OCI-LY7 (cell line): ENCODE results near the gene PRKN. TPM values are rescaled to one million over a fixed set of nuclear protein-coding genes. Genes with fewer than 3 reads are reported as not detected.

Source experiments
- BruUV-seq: library from RNA; stranded (reverse); fragments of 400-500 nt; replicated peaks from 2 replicates; lab custom pipeline; 2021; lab: Mats Ljungman, UMichigan
- CTCF ChIA-PET: fragments of 300-600 bp; sonication (Branson Sonifier 250); formaldehyde crosslinking; loops from one replicate; lab custom pipeline; 2022; ENCODE audit warnings: antibody characterized with exemption; ENCODE audit not compliant: unreplicated experiment; lab: Charles Lee
- POLR2A ChIA-PET: fragments of 300-600 bp; sonication (Branson Sonifier 250); formaldehyde crosslinking; loops from one replicate; lab custom pipeline; 2022; ENCODE audit warnings: antibody characterized with exemption; lab: Charles Lee
- DNase-seq: peaks from one replicate; pipeline ENCODE4 v3.0.0-alpha.2; 2015; ENCODE audit warnings: low spot score
- H2AFZ ChIP-seq: fragments of 200-600 bp; sonication (generic), shearing (Covaris generic); 2 replicates; pipeline ENCODE4 v1.6.1; 2014; ENCODE audit warnings: mild to moderate bottlenecking, antibody characterized with exemption, low read length, moderate library complexity
- H3K27ac ChIP-seq: fragments of 200-600 bp; sonication (generic); 2 replicates; pipeline ENCODE4 v1.5.1; 2014; ENCODE audit warnings: mixed run types, low read depth, mild to moderate bottlenecking, moderate library complexity, low read length, inconsistent platforms; ENCODE audit not compliant: poor library complexity, severe bottlenecking
- H3K36me3 ChIP-seq: fragments of 200-600 bp; sonication (generic); 2 replicates; pipeline ENCODE4 v1.6.1; 2014; ENCODE audit warnings: mild to moderate bottlenecking, antibody characterized with exemption, low read length, moderate library complexity, mixed read lengths; ENCODE audit not compliant: insufficient read depth
- H3K4me1 ChIP-seq: fragments of 200-600 bp; sonication (generic); 2 replicates; pipeline ENCODE4 v1.5.1; 2014; ENCODE audit warnings: mild to moderate bottlenecking, low read length; ENCODE audit not compliant: insufficient read depth, poor library complexity, severe bottlenecking
- H3K4me2 ChIP-seq: fragments of 200-600 bp; sonication (generic); 2 replicates; pipeline ENCODE4 v1.6.1; 2014; ENCODE audit warnings: mild to moderate bottlenecking, low read length
- H3K4me3 ChIP-seq: fragments of 200-600 bp; sonication (generic); 2 replicates; pipeline ENCODE4 v1.5.1; 2014; ENCODE audit warnings: mild to moderate bottlenecking, low read depth, low read length; ENCODE audit not compliant: poor library complexity, severe bottlenecking
- H3K79me2 ChIP-seq: fragments of 200-600 bp; sonication (generic); 2 replicates; pipeline ENCODE4 v1.6.1; 2016; ENCODE audit warnings: low read depth, mild to moderate bottlenecking, low read length, moderate library complexity, mixed read lengths; ENCODE audit not compliant: insufficient read depth
- H3K9me2 ChIP-seq: fragments of 200-600 bp; sonication (generic); 2 replicates; pipeline ENCODE4 v1.6.1; 2016; ENCODE audit warnings: mild to moderate bottlenecking, low read length, mixed read lengths; ENCODE audit not compliant: insufficient read depth
- H3K9me3 ChIP-seq: fragments of 200-600 bp; sonication (generic); 2 replicates; pipeline ENCODE4 v1.6.1; 2014; ENCODE audit warnings: mild to moderate bottlenecking, mixed run types, low read length, mixed read lengths
- H4K20me1 ChIP-seq: fragments of 200-600 bp; sonication (generic); 2 replicates; pipeline ENCODE4 v1.6.1; 2014; ENCODE audit warnings: mild to moderate bottlenecking, antibody characterized with exemption, low read length, moderate library complexity, mixed read lengths; ENCODE audit not compliant: insufficient read depth
- CTCF ChIP-seq: fragments of 200-600 bp; sonication (generic); conservative IDR thresholded peaks from 2 replicates; pipeline ENCODE4 v1.5.1; 2014; ENCODE audit warnings: mild to moderate bottlenecking, antibody characterized with exemption, low read length, moderate library complexity, mixed read lengths
- EZH2phosphoT487 ChIP-seq: fragments of 200-600 bp; sonication (generic); IDR thresholded peaks from 2 replicates; pipeline ENCODE4 v1.6.1; 2018; ENCODE audit warnings: low read depth, borderline replicate concordance, mild to moderate bottlenecking, mixed run types, antibody characterized with exemption, low read length, moderate library complexity, mixed read lengths
- intact Hi-C: fragments of 100-400 bp; cut with micrococcal nuclease; formaldehyde crosslinking; loops from one replicate; pipeline ENCODE4 v1.10.0; 2022; ENCODE audit not compliant: unreplicated experiment
- total RNA-seq, 2 experiments: library from RNA; depleted of rRNA in 1 of 2; stranded (reverse); fragments of >200 nt in 1 of 2; shearing (Covaris generic) in 1 of 2; gene quantifications; 2 replicates each; pipeline ENCODE4 v1.2.3, GENCODE V29; 2014 to 2022

PRKN gene
- total RNA-seq, 2 experiments from 2014 or later, result 1.3 to 2.0 TPM

GRCh38 chr6:162056745-162057144 is 670.8 kb downstream of the PRKN start:
- Histone ChIP-seq H2AFZ (no peak overlapping the region), H3K9me3 (no peaks in the 10 kb centered on the region), H3K36me3 (no peaks in the 10 kb centered on the region), H3K79me2 (no peaks in the 10 kb centered on the region), H3K9me2 (no peaks in the 10 kb centered on the region), H3K4me1 (no peaks in the 10 kb centered on the region), H3K4me3 (no peak overlapping the region), H3K27ac (no peak overlapping the region), H3K4me2 (no peak overlapping the region), H4K20me1 (no peaks in the 10 kb centered on the region)
- no TSS peak for BruUV-seq
- no peak for DNase-seq
- ChIA-PET POLR2A (no interaction called here), CTCF (no interaction called here)
- no peak for TF ChIP-seq EZH2phosphoT487
- no peak for TF ChIP-seq CTCF
- intact Hi-C loops, result no loop called here

GRCh38 chr6:162056061-162056460 is 671.5 kb downstream of the PRKN start:
- no peaks in the 10 kb centered on the region for H3K79me2 ChIP-seq
- CTCF ChIA-PET, result no interaction called here
- H3K4me1 ChIP-seq, result no peaks in the 10 kb centered on the region
- no TSS peak for BruUV-seq
- intact Hi-C loops, result no loop called here
- no peaks in the 10 kb centered on the region for H3K36me3 ChIP-seq
- no peaks in the 10 kb centered on the region for H3K9me3 ChIP-seq
- H4K20me1 ChIP-seq, result no peaks in the 10 kb centered on the region
- TF ChIP-seq CTCF (no peak), EZH2phosphoT487 (no peak)
- no peak for DNase-seq
- POLR2A ChIA-PET, result interaction anchor here (0.6 kb wide), 1 partner anchor 15 kb away, joined by 5 read pairs; no protein-coding TSS in a partner anchor
- no peaks in the 10 kb centered on the region for H3K9me2 ChIP-seq
- H3K4me3 ChIP-seq, result no peak overlapping the region
- H2AFZ ChIP-seq, result no peak overlapping the region
- H3K27ac ChIP-seq, result no peak overlapping the region
- no peak overlapping the region for H3K4me2 ChIP-seq

GRCh38 chr6:162055365-162055764 is 672.2 kb downstream of the PRKN start:
- Histone ChIP-seq H4K20me1 (no peaks in the 10 kb centered on the region), H3K9me3 (no peaks in the 10 kb centered on the region), H3K4me1 (no peaks in the 10 kb centered on the region), H2AFZ (no peak overlapping the region), H3K4me3 (no peak overlapping the region), H3K79me2 (no peaks in the 10 kb centered on the region), H3K4me2 (no peak overlapping the region), H3K9me2 (no peaks in the 10 kb centered on the region), H3K36me3 (no peaks in the 10 kb centered on the region), H3K27ac (no peak overlapping the region)
- no peak for DNase-seq
- ChIA-PET POLR2A (interaction anchor here (0.6 kb wide), 1 partner anchor 15 kb away, joined by 5 read pairs; no protein-coding TSS in a partner anchor), CTCF (no interaction called here)
- intact Hi-C loops, result no loop called here
- BruUV-seq, result no TSS peak
- TF ChIP-seq EZH2phosphoT487 (no peak), CTCF (no peak)
